CD4-positive, alpha-beta T cell treated with Interleukin-15 for 1 hour (primary cell): ENCODE data around the gene ZNF831.

Experiments
- DNase-seq: peaks from one replicate; pipeline ENCODE4 v3.0.0-alpha.2; 2020

The ZNF831 gene

GRCh38 chr20:59163631-59164530 lies at the start of gene ZNF831:
Gene ZNF831, plus strand, starts transcription at chr20:59163821. Its CDS starts 27,199 bp downstream, at chr20:59191020.
- DNase-seq: peak; percentile 53

- no peak for DNase-seq
Measured at GRCh38 chr20:59117526-59117925, 46.1 kb upstream of the ZNF831 start.

- no peak for DNase-seq
Measured at GRCh38 chr20:59118855-59119254, 44.8 kb upstream of the ZNF831 start.

GRCh38 chr20:59120491-59120890 lies 43.1 kb upstream of the ZNF831 start:
- DNase-seq: peak; percentile 57

- no peak for DNase-seq
Measured at GRCh38 chr20:59120919-59121318, 42.7 kb upstream of the ZNF831 start.

- DNase-seq: peak; percentile 40
Measured at GRCh38 chr20:59121714-59122565, 41.7 kb upstream of the ZNF831 start.

- no peak for DNase-seq
Measured at GRCh38 chr20:59122566-59122919, 41.1 kb upstream of the ZNF831 start.

- DNase-seq: peak; percentile 72
Measured at GRCh38 chr20:59123011-59123677, 40.5 kb upstream of the ZNF831 start.

- DNase-seq: no peak
Measured at GRCh38 chr20:59123678-59124255, 39.9 kb upstream of the ZNF831 start.

GRCh38 chr20:59124296-59125029 lies 39.2 kb upstream of the ZNF831 start:
- no peak for DNase-seq

- DNase-seq: no peak
Measured at GRCh38 chr20:59125332-59125731, 38.3 kb upstream of the ZNF831 start.

- DNase-seq: no peak
Measured at GRCh38 chr20:59125836-59126235, 37.8 kb upstream of the ZNF831 start.

- no peak for DNase-seq
Measured at GRCh38 chr20:59127839-59128238, 35.8 kb upstream of the ZNF831 start.

- no peak for DNase-seq
Measured at GRCh38 chr20:59131551-59132285, 31.9 kb upstream of the ZNF831 start.

- no peak for DNase-seq
Measured at GRCh38 chr20:59134182-59134581, 29.4 kb upstream of the ZNF831 start.

GRCh38 chr20:59135093-59135492 lies 28.5 kb upstream of the ZNF831 start:
- no peak for DNase-seq

- DNase-seq: no peak
Measured at GRCh38 chr20:59136027-59136426, 27.6 kb upstream of the ZNF831 start.

GRCh38 chr20:59137532-59137931 lies 26.1 kb upstream of the ZNF831 start:
- DNase-seq: no peak

GRCh38 chr20:59138114-59138748 lies 25.4 kb upstream of the ZNF831 start:
- no peak for DNase-seq

- DNase-seq: no peak
Measured at GRCh38 chr20:59139998-59140397, 23.6 kb upstream of the ZNF831 start.
